Neural progenitor cell (in vitro differentiated cells): ENCODE measurements around the gene GALR2. TPM values are rescaled to one million over a fixed set of nuclear protein-coding genes. Genes with fewer than 3 reads are reported as not detected.
A peak's percentile ranks its signal among the peaks of the same experiment; 100 is the strongest.

Source experiments
- DNase-seq: peaks from one replicate; pipeline ENCODE4 v3.0.0-alpha.2; 2016; ENCODE audit warnings: low spot score
- H2AFZ ChIP-seq: fragments of 200-600 bp; sonication (generic); replicated peaks from 2 replicates; pipeline ENCODE4 v1.6.1; 2016; ENCODE audit warnings: antibody characterized with exemption
- H3F3A ChIP-seq: fragments of 200-600 bp; sonication (generic); 2 replicates; pipeline ENCODE4 v1.6.1; 2016; ENCODE audit warnings: antibody characterized with exemption, low read depth
- H3K27ac ChIP-seq: fragments of 200-600 bp; sonication (generic); 2 replicates; pipeline ENCODE4 v1.5.1; 2016; ENCODE audit warnings: mild to moderate bottlenecking
- H3K27me3 ChIP-seq: fragments of 200-600 bp; sonication (generic); 2 replicates; pipeline ENCODE4 v1.6.1; 2016; ENCODE audit warnings: mild to moderate bottlenecking, moderate library complexity
- H3K36me3 ChIP-seq: fragments of 200-600 bp; sonication (generic); 2 replicates; pipeline ENCODE4 v1.5.1; 2016
- H3K4me1 ChIP-seq: fragments of 200-600 bp; sonication (generic); 2 replicates; pipeline ENCODE4 v1.6.1; 2016; ENCODE audit warnings: mixed run types
- H3K4me2 ChIP-seq: fragments of 200-600 bp; sonication (generic); 2 replicates; pipeline ENCODE4 v1.6.1; 2016
- H3K4me3 ChIP-seq: fragments of 200-600 bp; sonication (generic); 2 replicates; pipeline ENCODE4 v1.5.1; 2016
- H3K79me2 ChIP-seq: fragments of 200-600 bp; sonication (generic); 2 replicates; pipeline ENCODE4 v1.6.1; 2016; ENCODE audit warnings: low read depth
- H3K9ac ChIP-seq: fragments of 200-600 bp; sonication (generic); 2 replicates; pipeline ENCODE4 v1.6.1; 2016
- H3K9me3 ChIP-seq: fragments of 200-600 bp; sonication (generic); 2 replicates; pipeline ENCODE4 v1.5.1; 2016; ENCODE audit warnings: low read depth
- H4K20me1 ChIP-seq: fragments of 200-600 bp; sonication (generic); 2 replicates; pipeline ENCODE4 v1.6.1; 2016; ENCODE audit warnings: low read depth
- H3K27ac Mint-ChIP-seq: 3 replicates; pipeline ENCODE4 v1.8.0; 2021; ENCODE audit warnings: mixed read lengths
- H3K27me3 Mint-ChIP-seq: 2 replicates; pipeline ENCODE4 v1.8.0; 2022; ENCODE audit warnings: low read depth, mild to moderate bottlenecking, inconsistent platforms, moderate library complexity, mixed read lengths; ENCODE audit not compliant: insufficient read depth
- H3K36me3 Mint-ChIP-seq: 3 replicates; pipeline ENCODE4 v1.8.0; 2021; ENCODE audit warnings: mixed read lengths
- H3K4me1 Mint-ChIP-seq: 3 replicates; pipeline ENCODE4 v1.8.0; 2021; ENCODE audit warnings: mixed read lengths
- H3K4me3 Mint-ChIP-seq: 3 replicates; pipeline ENCODE4 v1.8.0; 2021; ENCODE audit warnings: mild to moderate bottlenecking, moderate library complexity, mixed read lengths
- H3K9me3 Mint-ChIP-seq: 3 replicates; pipeline ENCODE4 v1.8.0; 2020; ENCODE audit warnings: mixed read lengths
- CTCF ChIP-seq: fragments of 200-600 bp; sonication (generic); IDR thresholded peaks from 2 replicates; pipeline ENCODE4 v1.5.1; 2017; ENCODE audit warnings: antibody characterized with exemption, mild to moderate bottlenecking
- EZH2 ChIP-seq: fragments of 200-600 bp; sonication (generic); IDR thresholded peaks from 2 replicates; pipeline ENCODE4 v1.6.1; 2017; ENCODE audit warnings: antibody characterized with exemption, mild to moderate bottlenecking, moderate library complexity
- EZH2phosphoT487 ChIP-seq: fragments of 200-600 bp; sonication (generic); IDR thresholded peaks from 2 replicates; pipeline ENCODE4 v1.6.1; 2017; ENCODE audit warnings: antibody characterized with exemption
- total RNA-seq: library from RNA; depleted of rRNA; stranded (reverse); fragments of >200 nt; gene quantifications from 2 replicates; pipeline ENCODE4 v1.2.3, GENCODE V29; 2015; ENCODE audit warnings: low replicate concordance

Gene GALR2
- total RNA-seq, 1 donor from 2014 or later = not detected

- no peak overlapping the region for H2AFZ ChIP-seq
- DNase-seq = peak; percentile 60
- H3K27me3 ChIP-seq = peaks cover 56% of the 10 kb centered on the region
- peaks cover 43% of the 10 kb centered on the region for H4K20me1 ChIP-seq
- H3K79me2 ChIP-seq = no peaks in the 10 kb centered on the region
- peaks cover 17% of the 10 kb centered on the region for H3K4me1 Mint-ChIP-seq
- H3K9me3 ChIP-seq = no peaks in the 10 kb centered on the region
- no peak overlapping the region for H3K9ac ChIP-seq
- H3K4me2 ChIP-seq = peak overlapping the region; percentile 83
- peaks cover 32% of the 10 kb centered on the region for H3F3A ChIP-seq
- no peak overlapping the region for H3K4me3 Mint-ChIP-seq
- peaks cover 57% of the 10 kb centered on the region for H3K27me3 Mint-ChIP-seq
- H3K36me3 ChIP-seq = no peaks in the 10 kb centered on the region
- TF ChIP-seq EZH2 (peak; percentile 25), CTCF (peak; percentile 33), EZH2phosphoT487 (peak; percentile 29)
- H3K4me3 ChIP-seq = peak overlapping the region; percentile 40
- peak overlapping the region; percentile 69 for H3K27ac Mint-ChIP-seq
- peaks cover 34% of the 10 kb centered on the region for H3K4me1 ChIP-seq
- no peak overlapping the region for H3K27ac ChIP-seq
- H3K9me3 Mint-ChIP-seq = no peaks in the 10 kb centered on the region
- peaks cover 4% of the 10 kb centered on the region for H3K36me3 Mint-ChIP-seq
Observed at GRCh38 chr17:76079956-76080767, 5.6 kb downstream of the GALR2 start.

GRCh38 chr17:76080768-76081287 is 6.2 kb downstream of the GALR2 start:
- H3K27me3 Mint-ChIP-seq = peaks cover 50% of the 10 kb centered on the region
- H3K9me3 ChIP-seq = no peaks in the 10 kb centered on the region
- H3K4me3 ChIP-seq = no peak overlapping the region
- H3F3A ChIP-seq = peaks cover 26% of the 10 kb centered on the region
- no peaks in the 10 kb centered on the region for H3K79me2 ChIP-seq
- DNase-seq = no peak
- H3K4me3 Mint-ChIP-seq = peak overlapping the region; percentile 41
- H3K27me3 ChIP-seq = peaks cover 49% of the 10 kb centered on the region
- TF ChIP-seq CTCF = no peak
- TF ChIP-seq EZH2phosphoT487 = no peak
- no peak for TF ChIP-seq EZH2
- peaks cover 29% of the 10 kb centered on the region for H3K4me1 ChIP-seq
- H3K36me3 Mint-ChIP-seq = peaks cover 4% of the 10 kb centered on the region
- peak overlapping the region; percentile 83 for H3K4me2 ChIP-seq
- H3K9ac ChIP-seq = no peak overlapping the region
- peaks cover 37% of the 10 kb centered on the region for H4K20me1 ChIP-seq
- H2AFZ ChIP-seq = no peak overlapping the region
- no peaks in the 10 kb centered on the region for H3K9me3 Mint-ChIP-seq
- H3K27ac ChIP-seq = no peak overlapping the region
- peaks cover 14% of the 10 kb centered on the region for H3K4me1 Mint-ChIP-seq
- no peaks in the 10 kb centered on the region for H3K36me3 ChIP-seq
- H3K27ac Mint-ChIP-seq = peak overlapping the region; percentile 69

GRCh38 chr17:76081295-76082210 is 7.0 kb downstream of the GALR2 start:
- no peak overlapping the region for H2AFZ ChIP-seq
- no peaks in the 10 kb centered on the region for H3K9me3 Mint-ChIP-seq
- H3K79me2 ChIP-seq = no peaks in the 10 kb centered on the region
- H3K36me3 Mint-ChIP-seq = peaks cover 4% of the 10 kb centered on the region
- no peak for DNase-seq
- peak overlapping the region; percentile 19 for H3K27ac Mint-ChIP-seq
- H3K4me1 Mint-ChIP-seq = peaks cover 14% of the 10 kb centered on the region
- peaks cover 25% of the 10 kb centered on the region for H3K4me1 ChIP-seq
- H3K4me3 Mint-ChIP-seq = peak overlapping the region; percentile 41
- TF ChIP-seq EZH2phosphoT487 (no peak), CTCF (no peak), EZH2 (no peak)
- H4K20me1 ChIP-seq = peaks cover 30% of the 10 kb centered on the region
- H3K27ac ChIP-seq = no peak overlapping the region
- H3K9ac ChIP-seq = no peak overlapping the region
- peaks cover 43% of the 10 kb centered on the region for H3K27me3 Mint-ChIP-seq
- no peaks in the 10 kb centered on the region for H3K9me3 ChIP-seq
- no peak overlapping the region for H3K4me3 ChIP-seq
- H3F3A ChIP-seq = peaks cover 24% of the 10 kb centered on the region
- peaks cover 42% of the 10 kb centered on the region for H3K27me3 ChIP-seq
- H3K4me2 ChIP-seq = no peak overlapping the region
- no peaks in the 10 kb centered on the region for H3K36me3 ChIP-seq
